WI38 (cell line): ENCODE measurements around the gene PI4KA.

ENCODE experiments used
- H3K4me3 ChIP-seq: 2 replicates; pipeline ENCODE4 v1.5.1; 2011; ENCODE audit warnings: low read depth, mild to moderate bottlenecking, control low read depth, low read length
- CTCF ChIP-seq: IDR thresholded peaks from 2 replicates; pipeline ENCODE4 v1.5.1; 2012; ENCODE audit warnings: low read depth, mild to moderate bottlenecking, control low read depth, low read length

PI4KA gene

GRCh38 chr22:20660441-20661054, 198.1 kb downstream of the PI4KA start:
- TF ChIP-seq CTCF, result no peak
- no peak overlapping the region for H3K4me3 ChIP-seq

- no peak for TF ChIP-seq CTCF
- H3K4me3 ChIP-seq, result no peak overlapping the region
These were observed 198.7 kb downstream of the PI4KA start for GRCh38 chr22:20659920-20660319.

GRCh38 chr22:20659258-20659657, 199.4 kb downstream of the PI4KA start:
- no peak overlapping the region for H3K4me3 ChIP-seq
- no peak for TF ChIP-seq CTCF

- H3K4me3 ChIP-seq, result no peak overlapping the region
- TF ChIP-seq CTCF, result no peak
These were observed 200.0 kb downstream of the PI4KA start for GRCh38 chr22:20658433-20659222.

- no peak for TF ChIP-seq CTCF
- H3K4me3 ChIP-seq, result no peak overlapping the region
These were observed 200.6 kb downstream of the PI4KA start for GRCh38 chr22:20657963-20658362.
